ENCODE results near the gene VWA5A. TPM values are rescaled to one million over a fixed set of nuclear protein-coding genes. Genes with fewer than 3 reads are reported as not detected.

The VWA5A gene
- polyA plus RNA-seq, 2 of the 4 experiments (the other 2 are of a cell fraction) = 0.18 to 1.5 TPM

- FAIRE-seq = no peak
- CTCF ChIA-PET = no interaction called here
Observed at GRCh38 chr11:124120891-124121290, 5.6 kb downstream of the VWA5A start.

GRCh38 chr11:124122123-124122522, 6.9 kb downstream of the VWA5A start:
- FAIRE-seq = no peak

More at GRCh38 chr11:124120891-124121290, 5.6 kb downstream of the VWA5A start:
- POLR2A ChIA-PET = no interaction called here
- no peak for DNase-seq (ENCODE audit: low read depth in 1 of 2, low spot score in 1 of 2)
- WGBS (ENCODE audit: missing lambda C conversion rate) = 43% methylated on average over 4 of the region's 4 CpGs
- no peak for ATAC-seq
- H3K4me2 ChIP-seq = no peak overlapping the region
- H3K27ac ChIP-seq = no peak overlapping the region
- H3K4me3 ChIP-seq = no peak overlapping the region
- H3K9me3 ChIP-seq = no peaks in the 10 kb centered on the region
- H3K4me1 ChIP-seq = no peaks in the 10 kb centered on the region
- no peak for TF ChIP-seq KDM1A (IDR thresholded peaks at IDR 0.05; ENCODE audit: low read depth)
- no peak for TF ChIP-seq ZNF302 (CRISPR knock-in tag; IDR thresholded peaks at IDR 0.05)
- no peak for TF ChIP-seq REST (IDR thresholded peaks at IDR 0.05)
- TF ChIP-seq PBX3 (IDR thresholded peaks at IDR 0.05) = no peak
- TF ChIP-seq ELK1 (IDR thresholded peaks at IDR 0.05; ENCODE audit: low read depth, low read length) = no peak
- TF ChIP-seq RAD21 (conservative IDR thresholded peaks at IDR 0.05 in 1 of 2, IDR thresholded peaks at IDR 0.05 in 1 of 2) = no peak
- TF ChIP-seq CHD2 (IDR thresholded peaks at IDR 0.05; ENCODE audit: low read length, partially characterized antibody) = no peak
- no peak for TF ChIP-seq E2F6 (IDR thresholded peaks at IDR 0.05; ENCODE audit: borderline replicate concordance, low read depth)
- TF ChIP-seq NPAS2 (CRISPR knock-in tag; IDR thresholded peaks at IDR 0.05; ENCODE audit: borderline replicate concordance) = no peak
- TF ChIP-seq MAX (IDR thresholded peaks at IDR 0.05) = no peak
- TF ChIP-seq HOXA7 (CRISPR knock-in tag; IDR thresholded peaks at IDR 0.05) = no peak
- no peak for TF ChIP-seq NR3C1 (IDR thresholded peaks at IDR 0.05)
- no peak for TF ChIP-seq ESRRA (IDR thresholded peaks at IDR 0.05; ENCODE audit: borderline replicate concordance, low read length)
- no peak for TF ChIP-seq GATA3 (IDR thresholded peaks at IDR 0.05; ENCODE audit: borderline replicate concordance)
- no peak for TF ChIP-seq RFX5 (IDR thresholded peaks at IDR 0.05)

GRCh38 chr11:124123622-124124021, 8.4 kb downstream of the VWA5A start:
- Histone ChIP-seq H3K27ac (no peak overlapping the region), H3K4me1 (no peaks in the 10 kb centered on the region), H3K4me3 (no peak overlapping the region), H3K9me3 (no peaks in the 10 kb centered on the region), H3K4me2 (no peak overlapping the region)
- ChIA-PET CTCF (no interaction called here), POLR2A (no interaction called here)
- ATAC-seq = no peak
- no peak for DNase-seq (ENCODE audit: low read depth in 1 of 2, low spot score in 1 of 2)
- 38% methylated on average over 2 of the region's 2 CpGs for WGBS (ENCODE audit: missing lambda C conversion rate)
- no peak for FAIRE-seq
- no peak for TF ChIP-seq POLR2A (IDR thresholded peaks at IDR 0.05; ENCODE audit: low read length)
- no peak for TF ChIP-seq TFCP2L1 (CRISPR knock-in tag; IDR thresholded peaks at IDR 0.05)
- no peak for TF ChIP-seq HDAC2 (IDR thresholded peaks at IDR 0.05)
- TF ChIP-seq REST (IDR thresholded peaks at IDR 0.05) = no peak
- TF ChIP-seq PHF8 (IDR thresholded peaks at IDR 0.05; ENCODE audit: borderline replicate concordance, low read depth) = no peak
- no peak for TF ChIP-seq MAZ (IDR thresholded peaks at IDR 0.05; ENCODE audit: borderline replicate concordance, low read depth, low read length)
- no peak for TF ChIP-seq ATOH8 (CRISPR knock-in tag; IDR thresholded peaks at IDR 0.05; ENCODE audit: low read depth)
- TF ChIP-seq SREBF2 (IDR thresholded peaks at IDR 0.05) = no peak
- no peak for TF ChIP-seq MAFK (IDR thresholded peaks at IDR 0.05; ENCODE audit: partially characterized antibody)

More at GRCh38 chr11:124122123-124122522, 6.9 kb downstream of the VWA5A start:
- Histone ChIP-seq H3K27ac (no peak overlapping the region), H3K4me3 (no peak overlapping the region), H3K4me1 (no peaks in the 10 kb centered on the region), H3K4me2 (no peak overlapping the region), H3K9me3 (no peaks in the 10 kb centered on the region)
- DNase-seq (ENCODE audit: low read depth in 1 of 2, low spot score in 1 of 2) = no peak
- ChIA-PET POLR2A (no interaction called here), CTCF (interaction anchor here (0.6 kb wide), 1 partner anchor 421 kb away, joined by 5 read pairs; no protein-coding TSS in a partner anchor)
- 0% methylated on average over 1 of the region's 1 CpG for WGBS (ENCODE audit: missing lambda C conversion rate)
- TF ChIP-seq SREBF2 (IDR thresholded peaks at IDR 0.05) = no peak
- no peak for TF ChIP-seq NR3C1 (IDR thresholded peaks at IDR 0.05)
- TF ChIP-seq POLR2AphosphoS2 (conservative IDR thresholded peaks at IDR 0.05; ENCODE audit: low read length) = no peak
- TF ChIP-seq ZFP36 (IDR thresholded peaks at IDR 0.05; ENCODE audit: borderline replicate concordance, partially characterized antibody) = no peak
- no peak for ATAC-seq

Data from A549 (cell line).